GM06990 (cell line): ENCODE results near the gene ARHGEF37.

Experiments used
- DNase-seq: peaks from one replicate; pipeline ENCODE4 v3.0.0-alpha.2; 2011; ENCODE audit not compliant: insufficient read length; ENCODE audit errors: extremely low read depth
- H3K27me3 ChIP-seq: replicated peaks from 2 replicates; pipeline ENCODE4 v1.6.0; 2011; ENCODE audit warnings: low read length; ENCODE audit not compliant: control insufficient read depth, insufficient read depth
- H3K36me3 ChIP-seq: 2 replicates; pipeline ENCODE4 v1.5.1; 2011; ENCODE audit warnings: low read length; ENCODE audit not compliant: control insufficient read depth, insufficient read depth
- H3K4me3 ChIP-seq: replicated peaks from 2 replicates; pipeline ENCODE4 v1.5.1; 2011; ENCODE audit warnings: low read depth, mild to moderate bottlenecking, control low read depth, low read length
- CTCF ChIP-seq: IDR thresholded peaks from 2 replicates; pipeline ENCODE4 v1.5.1; 2011; ENCODE audit warnings: low read length, control low read depth, mild to moderate bottlenecking, inconsistent platforms; ENCODE audit not compliant: insufficient read depth, poor library complexity, severe bottlenecking

ARHGEF37 gene

GRCh38 chr5:149633476-149634350 is 52.4 kb downstream of the ARHGEF37 start:
- Histone ChIP-seq H3K4me3 (no peak overlapping the region), H3K27me3 (no peaks in the 10 kb centered on the region), H3K36me3 (no peaks in the 10 kb centered on the region)
- no peak for DNase-seq
- TF ChIP-seq CTCF, result no peak

- DNase-seq, result no peak
- H3K4me3 ChIP-seq, result no peak overlapping the region
- no peaks in the 10 kb centered on the region for H3K36me3 ChIP-seq
- no peak for TF ChIP-seq CTCF
- H3K27me3 ChIP-seq, result no peaks in the 10 kb centered on the region
Observed at GRCh38 chr5:149635394-149635793, 54.1 kb downstream of the ARHGEF37 start.

- H3K27me3 ChIP-seq, result no peaks in the 10 kb centered on the region
Observed at GRCh38 chr5:149636191-149636860, 55.0 kb downstream of the ARHGEF37 start.

DNA sequence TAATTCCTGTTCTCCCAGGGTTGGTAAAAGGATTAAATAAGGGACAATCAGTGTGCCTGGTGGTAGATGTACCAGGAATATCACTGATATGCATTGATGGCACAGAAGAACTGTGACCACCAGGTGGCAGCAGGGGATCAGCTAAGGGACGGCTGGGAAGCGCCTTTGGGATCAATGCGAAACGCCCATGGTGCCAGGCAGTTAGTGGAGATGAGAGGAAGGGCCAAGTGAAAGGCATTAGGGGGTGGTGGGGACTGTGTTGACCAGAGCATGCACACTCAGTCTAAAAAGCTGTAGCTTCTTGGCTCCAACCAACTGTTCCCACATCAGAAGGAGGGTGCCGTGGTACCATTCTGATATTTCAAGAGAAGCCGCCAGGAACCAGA is 55.6 kb downstream of the ARHGEF37 start:
- Histone ChIP-seq H3K4me3 (no peak overlapping the region), H3K36me3 (no peaks in the 10 kb centered on the region), H3K27me3 (no peaks in the 10 kb centered on the region)
- TF ChIP-seq CTCF, result peak; percentile 79
- DNase-seq, result no peak

More at GRCh38 chr5:149636191-149636860, 55.0 kb downstream of the ARHGEF37 start:
- Histone ChIP-seq H3K36me3 (no peaks in the 10 kb centered on the region), H3K4me3 (no peak overlapping the region)
- no peak for DNase-seq
- no peak for TF ChIP-seq CTCF

DNA sequence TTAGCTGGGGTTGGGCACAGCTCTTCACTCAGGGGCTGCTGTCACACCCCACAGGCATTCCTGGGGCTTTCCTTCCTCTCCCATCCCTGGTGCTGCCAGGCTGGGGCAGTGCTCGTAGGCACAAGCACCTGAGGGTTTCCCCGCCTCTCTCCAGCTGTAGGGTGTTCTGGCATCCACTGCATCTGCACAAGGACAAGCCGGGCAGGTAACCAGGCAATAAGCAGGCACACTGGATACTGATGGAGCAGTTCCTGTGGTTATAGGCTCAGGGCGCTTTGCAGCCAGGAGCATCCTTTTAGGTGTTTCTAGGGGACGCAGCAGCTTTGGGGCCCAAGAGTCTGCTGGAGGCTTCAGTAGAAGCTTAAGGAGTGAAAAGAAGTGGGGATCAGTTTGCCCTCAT is 56.8 kb downstream of the ARHGEF37 start:
- no peak for TF ChIP-seq CTCF

More for the DNA sequence above, 56.8 kb downstream of the ARHGEF37 start:
- no peak overlapping the region for H3K4me3 ChIP-seq
- H3K36me3 ChIP-seq, result no peaks in the 10 kb centered on the region
- DNase-seq, result no peak
- H3K27me3 ChIP-seq, result no peaks in the 10 kb centered on the region
